Activated CD4-positive, alpha-beta T cell treated with anti-CD3 and anti-CD28 coated beads for 36 hours (primary cell): Measurements from ENCODE around the gene PARP15. TPM values are rescaled to one million over a fixed set of nuclear protein-coding genes. Genes with fewer than 3 reads are reported as not detected.
A peak's percentile ranks its signal among the peaks of the same experiment; 100 is the strongest.
"Not testable (repeated sequence)": the region's sequence is repeated elsewhere in the genome, so short reads cannot be mapped to it uniquely, and the experiment has no call there.

Experiments used
- ATAC-seq: fragments of 200-7000 bp; cut with Tn5 transposase; one replicate; pipeline ENCODE4 v1.10.0; 2021; ENCODE audit warnings: mild to moderate bottlenecking, moderate library complexity
- CTCF ChIA-PET: fragments of 350-600 bp; sonication (Branson Sonifier 250); formaldehyde crosslinking; loops from one replicate; lab custom pipeline; 2021; ENCODE audit warnings: antibody characterized with exemption; lab: Charles Lee
- POLR2A ChIA-PET: fragments of 350-600 bp; sonication (Branson Sonifier 250); formaldehyde crosslinking; loops from one replicate; lab custom pipeline; 2021; ENCODE audit warnings: antibody characterized with exemption, inconsistent platforms; lab: Charles Lee
- DNase-seq: peaks from one replicate; pipeline ENCODE4 v3.0.0-alpha.2; 2020
- H3K27ac Mint-ChIP-seq: one replicate; pipeline ENCODE4 v1.8.0; 2021; ENCODE audit warnings: mixed read lengths
- H3K27me3 Mint-ChIP-seq: one replicate; pipeline ENCODE4 v1.8.0; 2021; ENCODE audit warnings: mixed read lengths
- H3K36me3 Mint-ChIP-seq: one replicate; pipeline ENCODE4 v1.8.0; 2021; ENCODE audit warnings: low read depth, mixed read lengths
- H3K4me1 Mint-ChIP-seq: one replicate; pipeline ENCODE4 v1.8.0; 2021; ENCODE audit warnings: mixed read lengths
- H3K4me3 Mint-ChIP-seq: one replicate; pipeline ENCODE4 v1.8.0; 2021; ENCODE audit warnings: mild to moderate bottlenecking, moderate library complexity, mixed read lengths
- H3K9me3 Mint-ChIP-seq: one replicate; pipeline ENCODE4 v1.8.0; 2021; ENCODE audit warnings: low read depth, mixed read lengths
- intact Hi-C, 2 experiments: fragments of 100-400 bp; cut with DNase I in 1 of 2; cut with micrococcal nuclease in 1 of 2; formaldehyde crosslinking; loops; one replicate each; pipeline versions ENCODE4 v1.14.2 to v1.15.1; 2022 to 2024; cut with DNase I, micrococcal nuclease
- total RNA-seq, 2 experiments: library from RNA; stranded (reverse); gene quantifications; one replicate each; pipeline ENCODE4 v1.2.3, GENCODE V29; 2021

Gene PARP15
- total RNA-seq, 2 experiments from 2014 or later, result 7.8 to 8.7 TPM

GRCh38 chr3:122555275-122556071, 22.0 kb upstream of the PARP15 start:
- ChIA-PET POLR2A (no interaction called here), CTCF (interaction anchor here (6.5 kb wide), 1 partner anchor 124 kb away, joined by 58 read pairs; the partner anchor contains the start of gene PARP14)
- peaks cover 55% of the 10 kb centered on the region for H3K36me3 Mint-ChIP-seq
- no peaks in the 10 kb centered on the region for H3K9me3 Mint-ChIP-seq
- H3K27ac Mint-ChIP-seq, result no peak overlapping the region
- peaks cover 9% of the 10 kb centered on the region for H3K4me1 Mint-ChIP-seq
- DNase-seq (no peak), ATAC-seq (no peak)
- H3K4me3 Mint-ChIP-seq, result no peak overlapping the region
- intact Hi-C loops, result no loop called here
- H3K27me3 Mint-ChIP-seq, result no peaks in the 10 kb centered on the region

- POLR2A ChIA-PET, result no interaction called here
These were observed 20.1 kb upstream of the PARP15 start for GRCh38 chr3:122557356-122557755.

GRCh38 chr3:122558605-122559004, 18.8 kb upstream of the PARP15 start:
- H3K27ac Mint-ChIP-seq, result no peak overlapping the region
- POLR2A ChIA-PET, result no interaction called here
- no peaks in the 10 kb centered on the region for H3K9me3 Mint-ChIP-seq
- no peak overlapping the region for H3K4me3 Mint-ChIP-seq
- DNase-seq, result no peak
- H3K36me3 Mint-ChIP-seq, result peaks cover 51% of the 10 kb centered on the region
- ATAC-seq, result no peak
- no peaks in the 10 kb centered on the region for H3K27me3 Mint-ChIP-seq
- intact Hi-C loops, result no loop called here
- CTCF ChIA-PET, result interaction anchor here (0.6 to 6.5 kb wide), 12 partner anchors 9 to 467 kb away, joined by 3 to 58 read pairs (median 4); partner anchors contain the start of gene PARP14
- peaks cover 34% of the 10 kb centered on the region for H3K4me1 Mint-ChIP-seq

More at GRCh38 chr3:122557356-122557755, 20.1 kb upstream of the PARP15 start:
- H3K27ac Mint-ChIP-seq, result no peak overlapping the region
- peaks cover 24% of the 10 kb centered on the region for H3K4me1 Mint-ChIP-seq
- H3K4me3 Mint-ChIP-seq, result no peak overlapping the region
- CTCF ChIA-PET, result interaction anchor here (0.8 to 6.5 kb wide), 5 partner anchors 9 to 122 kb away, joined by 3 to 58 read pairs (median 3); partner anchors contain the start of gene PARP14
- intact Hi-C loops, result no loop called here
- no peaks in the 10 kb centered on the region for H3K9me3 Mint-ChIP-seq
- DNase-seq, result no peak
- no peaks in the 10 kb centered on the region for H3K27me3 Mint-ChIP-seq
- H3K36me3 Mint-ChIP-seq, result peaks cover 52% of the 10 kb centered on the region
- ATAC-seq, result no peak

GRCh38 chr3:122559906-122560305, 17.5 kb upstream of the PARP15 start:
- CTCF ChIA-PET, result interaction anchor here (0.7 to 6.5 kb wide), 12 partner anchors 8 to 136 kb away, joined by 3 to 58 read pairs (median 4); partner anchors contain the start of gene PARP14
- H3K4me3 Mint-ChIP-seq, result no peak overlapping the region
- DNase-seq, result no peak
- peaks cover 32% of the 10 kb centered on the region for H3K4me1 Mint-ChIP-seq
- intact Hi-C loops, result loop anchor here (1.0 to 5.0 kb wide), 5 partner anchors 50 to 1013 kb away; partner anchors contain the start of genes HSPBAP1 (in 1 of the 2), POLQ (in 1 of the 2) and SEMA5B (in 1 of the 2)
- H3K9me3 Mint-ChIP-seq, result no peaks in the 10 kb centered on the region
- POLR2A ChIA-PET, result interaction anchor here (1.4 kb wide), 1 partner anchor 119 kb away, joined by 3 read pairs; no protein-coding TSS in a partner anchor
- no peak for ATAC-seq
- H3K27ac Mint-ChIP-seq, result no peak overlapping the region
- H3K27me3 Mint-ChIP-seq, result no peaks in the 10 kb centered on the region
- peaks cover 48% of the 10 kb centered on the region for H3K36me3 Mint-ChIP-seq

- intact Hi-C loops, result loop anchor here (1.0 to 5.0 kb wide), 5 partner anchors 50 to 1013 kb away; partner anchors contain the start of genes HSPBAP1 (in 1 of the 2), POLQ (in 1 of the 2) and SEMA5B (in 1 of the 2)
- H3K9me3 Mint-ChIP-seq, result no peaks in the 10 kb centered on the region
- peaks cover 37% of the 10 kb centered on the region for H3K4me1 Mint-ChIP-seq
- H3K27ac Mint-ChIP-seq, result peak overlapping the region; percentile 33
- H3K4me3 Mint-ChIP-seq, result no peak overlapping the region
- ChIA-PET CTCF (interaction anchor here (0.7 to 6.5 kb wide), 9 partner anchors 10 to 135 kb away, joined by 3 to 58 read pairs (median 4); partner anchors contain the start of gene PARP14), POLR2A (interaction anchor here (1.1 to 1.4 kb wide), 2 partner anchors 118 to 119 kb away, joined by 3 to 4 read pairs; no protein-coding TSS in a partner anchor)
- DNase-seq, result peak; percentile 73
- H3K27me3 Mint-ChIP-seq, result no peaks in the 10 kb centered on the region
- ATAC-seq, result peak; percentile 42
- peaks cover 45% of the 10 kb centered on the region for H3K36me3 Mint-ChIP-seq
These were observed 16.8 kb upstream of the PARP15 start for GRCh38 chr3:122560680-122561079.

GRCh38 chr3:122562923-122563716, 14.3 kb upstream of the PARP15 start:
- intact Hi-C loops, result loop anchor here in 1 of 2 experiments (5.0 kb wide), 3 partner anchors 229 to 1016 kb away; partner anchors contain the start of genes HSPBAP1, POLQ and SEMA5B
- Mint-ChIP-seq H3K4me1 (peaks cover 56% of the 10 kb centered on the region), H3K9me3 (no peaks in the 10 kb centered on the region), H3K27me3 (no peaks in the 10 kb centered on the region), H3K4me3 (peak overlapping the region; percentile 83), H3K36me3 (peaks cover 55% of the 10 kb centered on the region), H3K27ac (peak overlapping the region; percentile 97)
- POLR2A ChIA-PET, result interaction anchor here (0.8 to 1.1 kb wide), 2 partner anchors 25 to 48 kb away, joined by 3 read pairs; partner anchors contain the start of gene KPNA1
- ATAC-seq (no peak), DNase-seq (no peak)
- CTCF ChIA-PET, result interaction anchor here (1.0 to 3.1 kb wide), 6 partner anchors 12 to 170 kb away, joined by 3 to 55 read pairs (median 3); partner anchors contain the start of gene PARP14

- no peaks in the 10 kb centered on the region for H3K9me3 Mint-ChIP-seq
- intact Hi-C loops, result loop anchor here (1.0 to 5.0 kb wide), 7 partner anchors 13 to 1016 kb away; partner anchors contain the start of genes FAM162A (in 1 of the 2), HSPBAP1 (in 1 of the 2), POLQ (in 1 of the 2) and SEMA5B (in 1 of the 2)
- peaks cover 57% of the 10 kb centered on the region for H3K36me3 Mint-ChIP-seq
- H3K4me3 Mint-ChIP-seq, result peak overlapping the region; percentile 83
- H3K27me3 Mint-ChIP-seq, result no peaks in the 10 kb centered on the region
- peaks cover 61% of the 10 kb centered on the region for H3K4me1 Mint-ChIP-seq
- ChIA-PET CTCF (interaction anchor here (1.0 to 3.1 kb wide), 6 partner anchors 62 to 171 kb away, joined by 3 to 55 read pairs (median 4); partner anchors contain the start of genes PARP14 and WDR5B), POLR2A (interaction anchor here (1.0 kb wide), 1 partner anchor 116 kb away, joined by 4 read pairs; no protein-coding TSS in a partner anchor)
- DNase-seq, result peak; percentile 38
- peak; percentile 18 for ATAC-seq
- H3K27ac Mint-ChIP-seq, result peak overlapping the region; percentile 97
These were observed 13.8 kb upstream of the PARP15 start for GRCh38 chr3:122563717-122564025.

- peak; percentile 89 for DNase-seq
- H3K36me3 Mint-ChIP-seq, result peaks cover 58% of the 10 kb centered on the region
- ATAC-seq, result peak; percentile 83
- intact Hi-C loops, result loop anchor here (1.0 to 5.0 kb wide), 7 partner anchors 12 to 1017 kb away; partner anchors contain the start of genes FAM162A (in 1 of the 2), HSPBAP1 (in 1 of the 2), POLQ (in 1 of the 2) and SEMA5B (in 1 of the 2)
- peaks cover 67% of the 10 kb centered on the region for H3K4me1 Mint-ChIP-seq
- ChIA-PET CTCF (interaction anchor here (1.0 to 2.6 kb wide), 4 partner anchors 61 to 148 kb away, joined by 3 to 45 read pairs (median 4); partner anchors contain the start of genes PARP14 and WDR5B), POLR2A (interaction anchor here (0.6 to 1.0 kb wide), 2 partner anchors 115 to 462 kb away, joined by 4 to 5 read pairs; no protein-coding TSS in a partner anchor)
- peak within 1 kb of the TSS; percentile 97 for H3K27ac Mint-ChIP-seq
- H3K9me3 Mint-ChIP-seq, result no peaks in the 10 kb centered on the region
- peak within 1 kb of the TSS; percentile 83 for H3K4me3 Mint-ChIP-seq
- H3K27me3 Mint-ChIP-seq, result no peaks in the 10 kb centered on the region
These were observed 13.1 kb upstream of the PARP15 start, which contains the start of the genes DTX3L and PARP9 for GRCh38 chr3:122564155-122564912. Gene DTX3L, plus strand, starts transcription at chr3:122564338. Its CDS starts 89 bp downstream, at chr3:122564427. Gene PARP9, minus strand, starts transcription at chr3:122564300. Its CDS starts 4,680 bp downstream, at chr3:122559620.

GRCh38 chr3:122568131-122568530, 9.3 kb upstream of the PARP15 start:
- ChIA-PET CTCF (interaction anchor here (1.4 to 1.6 kb wide), 3 partner anchors 9 to 110 kb away, joined by 3 to 5 read pairs (median 3); no protein-coding TSS in a partner anchor), POLR2A (interaction anchor here (0.5 kb wide), 1 partner anchor 11 kb away, joined by 3 read pairs; no protein-coding TSS in a partner anchor)
- H3K9me3 Mint-ChIP-seq, DNase-seq, H3K4me3 Mint-ChIP-seq, intact Hi-C loops, ATAC-seq, H3K27me3 Mint-ChIP-seq: not testable (repeated sequence)
- Mint-ChIP-seq H3K4me1 (peaks cover 65% of the 10 kb centered on the region), H3K27ac (peak overlapping the region; percentile 59), H3K36me3 (peaks cover 62% of the 10 kb centered on the region)
